T-helper 2 cell treated with Interferon-gamma antibody and Interleukin-4, amounts not matched to agents 5 μg/mL and 100 μg/mL, for 36 hours (primary cell): Measurements from ENCODE around the gene APOL6.

Experiments used
- DNase-seq: peaks from one replicate; pipeline ENCODE4 v3.0.0; 2021; ENCODE audit warnings: low spot score
- H3K27ac Mint-ChIP-seq: one replicate; pipeline ENCODE4 v1.8.0; 2021; ENCODE audit warnings: mild to moderate bottlenecking, mixed read lengths
- H3K27me3 Mint-ChIP-seq: one replicate; pipeline ENCODE4 v1.8.0; 2021; ENCODE audit warnings: low read depth, mixed read lengths
- H3K36me3 Mint-ChIP-seq: one replicate; pipeline ENCODE4 v1.8.0; 2021; ENCODE audit warnings: low read depth, mixed read lengths
- H3K4me1 Mint-ChIP-seq: one replicate; pipeline ENCODE4 v1.8.0; 2021; ENCODE audit warnings: low read depth, mixed read lengths
- H3K4me3 Mint-ChIP-seq: one replicate; pipeline ENCODE4 v1.8.0; 2022; ENCODE audit warnings: mild to moderate bottlenecking, moderate library complexity, mixed read lengths
- H3K9me3 Mint-ChIP-seq: one replicate; pipeline ENCODE4 v1.8.0; 2021; ENCODE audit warnings: mixed read lengths

The APOL6 gene

GRCh38 chr22:35634943-35635540 is 13.2 kb upstream of the APOL6 start:
- no peaks in the 10 kb centered on the region for H3K36me3 Mint-ChIP-seq
- no peaks in the 10 kb centered on the region for H3K9me3 Mint-ChIP-seq
- no peak overlapping the region for H3K27ac Mint-ChIP-seq
- H3K4me3 Mint-ChIP-seq: no peak overlapping the region
- H3K27me3 Mint-ChIP-seq: peaks cover 5% of the 10 kb centered on the region
- peaks cover 22% of the 10 kb centered on the region for H3K4me1 Mint-ChIP-seq
- no peak for DNase-seq

- no peaks in the 10 kb centered on the region for H3K36me3 Mint-ChIP-seq
- no peaks in the 10 kb centered on the region for H3K9me3 Mint-ChIP-seq
- no peak for DNase-seq
- no peak overlapping the region for H3K4me3 Mint-ChIP-seq
- H3K4me1 Mint-ChIP-seq: peaks cover 19% of the 10 kb centered on the region
- peaks cover 5% of the 10 kb centered on the region for H3K27me3 Mint-ChIP-seq
- no peak overlapping the region for H3K27ac Mint-ChIP-seq
Measured at GRCh38 chr22:35637254-35637653, 11.0 kb upstream of the APOL6 start.

GRCh38 chr22:35638001-35638400 is 10.2 kb upstream of the APOL6 start:
- peaks cover 5% of the 10 kb centered on the region for H3K27me3 Mint-ChIP-seq
- no peaks in the 10 kb centered on the region for H3K9me3 Mint-ChIP-seq
- no peaks in the 10 kb centered on the region for H3K36me3 Mint-ChIP-seq
- no peak overlapping the region for H3K4me3 Mint-ChIP-seq
- no peak overlapping the region for H3K27ac Mint-ChIP-seq
- no peak for DNase-seq
- peaks cover 19% of the 10 kb centered on the region for H3K4me1 Mint-ChIP-seq

GRCh38 chr22:35638410-35638809 is 9.8 kb upstream of the APOL6 start:
- H3K36me3 Mint-ChIP-seq: no peaks in the 10 kb centered on the region
- H3K4me1 Mint-ChIP-seq: peaks cover 16% of the 10 kb centered on the region
- H3K27me3 Mint-ChIP-seq: peaks cover 5% of the 10 kb centered on the region
- H3K9me3 Mint-ChIP-seq: no peaks in the 10 kb centered on the region
- no peak overlapping the region for H3K27ac Mint-ChIP-seq
- no peak overlapping the region for H3K4me3 Mint-ChIP-seq
- no peak for DNase-seq

- no peaks in the 10 kb centered on the region for H3K36me3 Mint-ChIP-seq
- H3K27ac Mint-ChIP-seq: no peak overlapping the region
- H3K9me3 Mint-ChIP-seq: no peaks in the 10 kb centered on the region
- DNase-seq: no peak
- peaks cover 1% of the 10 kb centered on the region for H3K27me3 Mint-ChIP-seq
- H3K4me3 Mint-ChIP-seq: no peak overlapping the region
- peaks cover under 1% of the 10 kb centered on the region for H3K4me1 Mint-ChIP-seq
Measured at GRCh38 chr22:35641494-35642120, 6.6 kb upstream of the APOL6 start.

GRCh38 chr22:35642305-35642741 is 5.9 kb upstream of the APOL6 start:
- no peak for DNase-seq
- H3K4me3 Mint-ChIP-seq: no peak overlapping the region
- H3K4me1 Mint-ChIP-seq: peaks cover 8% of the 10 kb centered on the region
- no peak overlapping the region for H3K27ac Mint-ChIP-seq
- no peaks in the 10 kb centered on the region for H3K36me3 Mint-ChIP-seq
- peaks cover 1% of the 10 kb centered on the region for H3K27me3 Mint-ChIP-seq
- H3K9me3 Mint-ChIP-seq: no peaks in the 10 kb centered on the region

- no peak overlapping the region for H3K4me3 Mint-ChIP-seq
- H3K36me3 Mint-ChIP-seq: peaks cover 6% of the 10 kb centered on the region
- no peaks in the 10 kb centered on the region for H3K9me3 Mint-ChIP-seq
- no peak overlapping the region for H3K27ac Mint-ChIP-seq
- no peak for DNase-seq
- H3K4me1 Mint-ChIP-seq: peaks cover 9% of the 10 kb centered on the region
- H3K27me3 Mint-ChIP-seq: no peaks in the 10 kb centered on the region
Measured at GRCh38 chr22:35643991-35644390, 4.3 kb upstream of the APOL6 start.

GRCh38 chr22:35645646-35646045 is 2.6 kb upstream of the APOL6 start:
- no peak overlapping the region for H3K4me3 Mint-ChIP-seq
- no peak overlapping the region for H3K27ac Mint-ChIP-seq
- no peaks in the 10 kb centered on the region for H3K9me3 Mint-ChIP-seq

GRCh38 chr22:35649026-35649553 is 844 bp downstream of the APOL6 start:
- peaks cover 11% of the 10 kb centered on the region for H3K9me3 Mint-ChIP-seq
- peak overlapping the region; percentile 100 for H3K4me3 Mint-ChIP-seq
- no peak for DNase-seq
- peak overlapping the region; percentile 100 for H3K27ac Mint-ChIP-seq
- H3K27me3 Mint-ChIP-seq: no peaks in the 10 kb centered on the region
- H3K4me1 Mint-ChIP-seq: peaks cover 31% of the 10 kb centered on the region
- H3K36me3 Mint-ChIP-seq: peaks cover 52% of the 10 kb centered on the region

More at GRCh38 chr22:35645646-35646045, 2.6 kb upstream of the APOL6 start:
- DNase-seq: no peak
- H3K36me3 Mint-ChIP-seq: peaks cover 23% of the 10 kb centered on the region
- peaks cover 17% of the 10 kb centered on the region for H3K4me1 Mint-ChIP-seq
- no peaks in the 10 kb centered on the region for H3K27me3 Mint-ChIP-seq

- H3K4me3 Mint-ChIP-seq: peak overlapping the region; percentile 100
- H3K27me3 Mint-ChIP-seq: no peaks in the 10 kb centered on the region
- peak overlapping the region; percentile 100 for H3K27ac Mint-ChIP-seq
- H3K36me3 Mint-ChIP-seq: peaks cover 58% of the 10 kb centered on the region
- DNase-seq: no peak
- peaks cover 33% of the 10 kb centered on the region for H3K4me1 Mint-ChIP-seq
- H3K9me3 Mint-ChIP-seq: peaks cover 14% of the 10 kb centered on the region
Measured at GRCh38 chr22:35649636-35650250, 1.5 kb downstream of the APOL6 start.

- Mint-ChIP-seq H3K36me3 (peaks cover 71% of the 10 kb centered on the region), H3K9me3 (peaks cover 19% of the 10 kb centered on the region), H3K4me3 (peak overlapping the region; percentile 36), H3K27ac (no peak overlapping the region), H3K27me3 (no peaks in the 10 kb centered on the region), H3K4me1 (peaks cover 37% of the 10 kb centered on the region)
- DNase-seq: no peak
Measured at GRCh38 chr22:35651085-35651484, 2.8 kb downstream of the APOL6 start.

- H3K9me3 Mint-ChIP-seq: peaks cover 27% of the 10 kb centered on the region
- no peak for DNase-seq
- peak overlapping the region; percentile 27 for H3K27ac Mint-ChIP-seq
- peaks cover 93% of the 10 kb centered on the region for H3K36me3 Mint-ChIP-seq
- H3K4me1 Mint-ChIP-seq: peaks cover 33% of the 10 kb centered on the region
- H3K4me3 Mint-ChIP-seq: no peak overlapping the region
- no peaks in the 10 kb centered on the region for H3K27me3 Mint-ChIP-seq
Measured at GRCh38 chr22:35653824-35654223, 5.6 kb downstream of the APOL6 start.

GRCh38 chr22:35656284-35656752 is 8.1 kb downstream of the APOL6 start:
- no peak for DNase-seq
- no peak overlapping the region for H3K4me3 Mint-ChIP-seq
- peaks cover 43% of the 10 kb centered on the region for H3K4me1 Mint-ChIP-seq
- peaks cover 93% of the 10 kb centered on the region for H3K36me3 Mint-ChIP-seq
- H3K9me3 Mint-ChIP-seq: peaks cover 35% of the 10 kb centered on the region
- no peaks in the 10 kb centered on the region for H3K27me3 Mint-ChIP-seq
- H3K27ac Mint-ChIP-seq: no peak overlapping the region
